HG03457 (cell line): ENCODE data around the gene ANKS1B.
A peak's percentile ranks its signal among the peaks of the same experiment; 100 is the strongest.
"Not testable (repeated sequence)": the region's sequence is repeated elsewhere in the genome, so short reads cannot be mapped to it uniquely, and the experiment has no call there.

Source experiments
- ATAC-seq: cut with Tn5 transposase; IDR thresholded peaks from one replicate; pipeline ENCODE4 v1.9.1; 2021; ENCODE audit warnings: moderate number of reproducible peaks; ENCODE audit not compliant: unreplicated experiment

The ANKS1B gene

GRCh38 chr12:99389751-99390150 lies 595.0 kb downstream of the ANKS1B start:
- no peak for ATAC-seq

GRCh38 chr12:99388671-99389195 lies 596.0 kb downstream of the ANKS1B start:
- ATAC-seq: no peak

GRCh38 chr12:99387661-99388060 lies 597.1 kb downstream of the ANKS1B start:
- no peak for ATAC-seq

GRCh38 chr12:99386907-99387306 lies 597.8 kb downstream of the ANKS1B start:
- ATAC-seq: no peak

- ATAC-seq: no peak
Observed at GRCh38 chr12:99383258-99383657, 601.5 kb downstream of the ANKS1B start.

- ATAC-seq: peak; percentile 94
Observed at GRCh38 chr12:99381992-99382391, 602.7 kb downstream of the ANKS1B start.

- ATAC-seq: no peak
Observed at GRCh38 chr12:99380701-99381100, 604.0 kb downstream of the ANKS1B start.

- no peak for ATAC-seq
Observed at GRCh38 chr12:99374023-99374422, 610.7 kb downstream of the ANKS1B start.

- ATAC-seq: no peak
Observed at GRCh38 chr12:99372257-99372920, 612.3 kb downstream of the ANKS1B start.

GRCh38 chr12:99370421-99371138 lies 614.2 kb downstream of the ANKS1B start:
- ATAC-seq: peak; percentile 50

- ATAC-seq: no peak
Observed at GRCh38 chr12:99367181-99367580, 617.6 kb downstream of the ANKS1B start.

GRCh38 chr12:99352269-99352668 lies 632.5 kb downstream of the ANKS1B start:
- ATAC-seq: no peak

- no peak for ATAC-seq
Observed at GRCh38 chr12:99343960-99344359, 640.8 kb downstream of the ANKS1B start.

GRCh38 chr12:99339663-99340062 lies 645.1 kb downstream of the ANKS1B start:
- ATAC-seq: no peak

- ATAC-seq: no peak
Observed at GRCh38 chr12:99334285-99335056, 650.3 kb downstream of the ANKS1B start.

- ATAC-seq: no peak
Observed at GRCh38 chr12:99332936-99333591, 651.7 kb downstream of the ANKS1B start.

- no peak for ATAC-seq
Observed at GRCh38 chr12:99330216-99330615, 654.5 kb downstream of the ANKS1B start.

- not testable (repeated sequence) for ATAC-seq
Observed at GRCh38 chr12:99321210-99321609, 663.5 kb downstream of the ANKS1B start.

GRCh38 chr12:99311373-99311772 lies 673.4 kb downstream of the ANKS1B start:
- ATAC-seq: no peak

- ATAC-seq: no peak
Observed at GRCh38 chr12:99309812-99310211, 674.9 kb downstream of the ANKS1B start.

- no peak for ATAC-seq
Observed at GRCh38 chr12:99302874-99303273, 681.9 kb downstream of the ANKS1B start.
